ENCODE results near the gene NUFIP1. TPM values are rescaled to one million over a fixed set of nuclear protein-coding genes. Genes with fewer than 3 reads are reported as not detected.

Gene NUFIP1
- total and polyA plus RNA-seq, 4 donors: 0.92 to 2.0 (median 1.7) TPM

- TF ChIP-seq ZBTB33 (IDR thresholded peaks at IDR 0.05): no peak
- TF ChIP-seq HNF4A (conservative IDR thresholded peaks at IDR 0.05): no peak
Observed at GRCh38 chr13:44955406-44955805, 33.9 kb downstream of the NUFIP1 start (continued).

- H3K9ac ChIP-seq (ENCODE audit: low read depth in 1 of 2, low read length in 2 of 2): no peak overlapping the region
- H3K27ac ChIP-seq (ENCODE audit: low read depth in 1 of 2, low read length in 2 of 2): no peak overlapping the region
Observed at GRCh38 chr13:44954224-44954623, 35.0 kb downstream of the NUFIP1 start.

More at GRCh38 chr13:44954224-44954623, 35.0 kb downstream of the NUFIP1 start:
- peaks cover 0 to 12% (median 2%) of the 10 kb centered on the region in 4 donors for H3K36me3 ChIP-seq (ENCODE audit: control insufficient read depth in 4 of 4, insufficient read depth in 3 of 4, low read depth in 1 of 4, low read length in 3 of 4)
- H3K4me3 ChIP-seq (ENCODE audit: low read depth in 1 of 3, low read length in 3 of 3): no peak overlapping the region
- no peak for TF ChIP-seq CTCF (IDR thresholded peaks at IDR 0.05; ENCODE audit: low read depth, low read length, missing input control)
- no peak for TF ChIP-seq RAD21 (IDR thresholded peaks at IDR 0.05)
- no peak for TF ChIP-seq JUND (IDR thresholded peaks at IDR 0.05)
- no peak for TF ChIP-seq ATF3 (IDR thresholded peaks at IDR 0.05)
- TF ChIP-seq GABPA (IDR thresholded peaks at IDR 0.05 in 1 of 2, conservative IDR thresholded peaks at IDR 0.05 in 1 of 2): no peak
- TF ChIP-seq REST (IDR thresholded peaks at IDR 0.05): no peak
- TF ChIP-seq HNF4A (conservative IDR thresholded peaks at IDR 0.05): no peak
- TF ChIP-seq SP1 (IDR thresholded peaks at IDR 0.05): no peak
- TF ChIP-seq TAF1 (conservative IDR thresholded peaks at IDR 0.05): no peak
- TF ChIP-seq RXRA (IDR thresholded peaks at IDR 0.05): no peak
- no peak for TF ChIP-seq FOXA2 (IDR thresholded peaks at IDR 0.05)
- TF ChIP-seq FOXA1 (IDR thresholded peaks at IDR 0.05): no peak
- TF ChIP-seq YY1 (IDR thresholded peaks at IDR 0.05): no peak
- 94% methylated on average over 7 of the region's 7 CpGs for WGBS
- H3K4me1 ChIP-seq (ENCODE audit: control insufficient read depth in 4 of 4, insufficient read depth in 4 of 4, low read length in 3 of 4): no peaks in the 10 kb centered on the region
- H3K9me3 ChIP-seq (ENCODE audit: control insufficient read depth in 4 of 4, low read length in 3 of 4): no peaks in the 10 kb centered on the region
- DNase-seq (ENCODE audit: low spot score): no peak
- H3K27me3 ChIP-seq (ENCODE audit: control insufficient read depth in 4 of 4, insufficient read depth in 4 of 4, low read length in 3 of 4): no peaks in the 10 kb centered on the region
